SJSA1 (cell line): ENCODE measurements around the gene ARHGEF10L. TPM values are rescaled to one million over a fixed set of nuclear protein-coding genes. Genes with fewer than 3 reads are reported as not detected.
"Not testable (repeated sequence)": the region's sequence is repeated elsewhere in the genome, so short reads cannot be mapped to it uniquely, and the experiment has no call there.

Experiments
- DNase-seq, 2 experiments: peaks; one replicate each; pipeline ENCODE4 v3.0.0-alpha.2; 2015 to 2020; ENCODE audit warnings: low spot score in 2 of 2, low read depth in 1 of 2
- H3K27ac ChIP-seq: fragments of 250-450 bp; sonication (Bioruptor Pico); 2 replicates; pipeline ENCODE4 v1.5.1; 2020; ENCODE audit warnings: mild to moderate bottlenecking, moderate library complexity
- H3K27me3 ChIP-seq: fragments of 250-450 bp; sonication (Bioruptor Pico); replicated peaks from 2 replicates; pipeline ENCODE4 v1.5.1; 2020; ENCODE audit warnings: mild to moderate bottlenecking, moderate library complexity
- H3K36me3 ChIP-seq: fragments of 250-450 bp; sonication (Bioruptor Pico); 2 replicates; pipeline ENCODE4 v1.5.1; 2020; ENCODE audit warnings: mild to moderate bottlenecking
- H3K4me1 ChIP-seq: fragments of 250-450 bp; sonication (Bioruptor Pico); replicated peaks from 2 replicates; pipeline ENCODE4 v1.6.1; 2021; ENCODE audit warnings: mild to moderate bottlenecking
- H3K4me3 ChIP-seq: fragments of 250-450 bp; sonication (Bioruptor Pico); 2 replicates; pipeline ENCODE4 v1.5.1; 2020; ENCODE audit warnings: mild to moderate bottlenecking
- H3K9me3 ChIP-seq: fragments of 250-450 bp; sonication (Bioruptor Pico); replicated peaks from 2 replicates; pipeline ENCODE4 v1.5.1; 2020; ENCODE audit warnings: mild to moderate bottlenecking
- total RNA-seq: library from RNA; depleted of rRNA; stranded (reverse); fragments of >200 nt; shearing (Covaris generic); gene quantifications from 2 replicates; pipeline ENCODE4 v1.2.3, GENCODE V29; 2014

The ARHGEF10L gene
- total RNA-seq, 1 experiment from 2014 or later: 12.8 TPM

GRCh38 chr1:17733661-17734060 is 194.2 kb downstream of the ARHGEF10L start:
- Histone ChIP-seq H3K4me3 (no peak overlapping the region), H3K4me1 (no peaks in the 10 kb centered on the region), H3K27me3 (no peaks in the 10 kb centered on the region), H3K9me3 (no peaks in the 10 kb centered on the region), H3K27ac (no peak overlapping the region), H3K36me3 (no peaks in the 10 kb centered on the region)
- no peak for DNase-seq

DNA sequence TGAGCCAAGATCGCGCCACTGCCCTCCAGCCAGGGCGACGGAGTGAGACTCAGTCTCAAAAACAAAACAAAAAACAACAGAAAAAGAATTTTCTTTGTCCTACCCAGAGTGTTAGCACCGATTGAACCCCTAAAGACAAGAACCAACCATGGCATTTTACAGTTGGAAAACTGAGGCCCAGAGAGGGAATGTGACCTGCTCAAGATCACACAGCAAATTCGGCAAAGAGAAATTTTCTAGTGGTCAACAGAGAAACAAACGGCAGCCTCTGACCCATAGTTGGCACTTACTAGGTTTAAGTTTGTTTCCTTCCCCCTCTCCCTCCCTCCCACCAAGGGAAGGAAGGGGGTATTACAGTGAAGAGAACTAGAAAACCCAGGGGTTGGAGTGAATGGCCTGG is 195.1 kb downstream of the ARHGEF10L start:
- H3K9me3 ChIP-seq: no peaks in the 10 kb centered on the region
- H3K27ac ChIP-seq: no peak overlapping the region
- DNase-seq: no peak

DNA sequence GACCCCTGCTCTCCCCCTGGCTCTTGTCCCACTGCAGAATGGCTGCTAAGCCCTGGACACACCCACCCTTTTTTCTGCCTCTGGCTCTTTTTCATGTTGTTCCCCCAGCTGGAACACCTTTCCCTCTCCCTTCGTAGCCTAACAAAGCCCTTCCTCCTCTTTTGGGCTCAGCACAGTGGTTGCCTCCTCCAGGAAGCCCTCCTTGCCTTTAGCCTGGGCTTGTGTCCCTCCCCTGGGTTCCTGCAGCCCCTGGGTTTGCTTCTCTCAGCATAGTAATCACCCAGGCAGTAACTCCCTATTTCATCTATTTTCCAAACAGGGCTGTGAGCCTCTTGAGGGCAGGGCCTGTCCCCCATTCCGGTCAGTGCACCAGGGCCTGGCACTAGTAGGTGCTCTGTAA is 195.8 kb downstream of the ARHGEF10L start:
- H3K4me3 ChIP-seq: no peak overlapping the region
- H3K27ac ChIP-seq: no peak overlapping the region
- no peaks in the 10 kb centered on the region for H3K27me3 ChIP-seq
- H3K9me3 ChIP-seq: no peaks in the 10 kb centered on the region
- DNase-seq: no peak
- no peaks in the 10 kb centered on the region for H3K36me3 ChIP-seq
- no peaks in the 10 kb centered on the region for H3K4me1 ChIP-seq

More for the DNA sequence above, 195.1 kb downstream of the ARHGEF10L start:
- H3K4me3 ChIP-seq: no peak overlapping the region
- H3K27me3 ChIP-seq: no peaks in the 10 kb centered on the region
- H3K36me3 ChIP-seq: no peaks in the 10 kb centered on the region
- no peaks in the 10 kb centered on the region for H3K4me1 ChIP-seq

- no peak for DNase-seq
- Histone ChIP-seq H3K4me3 (no peak overlapping the region), H3K9me3 (no peaks in the 10 kb centered on the region), H3K27ac (no peak overlapping the region), H3K27me3 (no peaks in the 10 kb centered on the region), H3K36me3 (no peaks in the 10 kb centered on the region), H3K4me1 (no peaks in the 10 kb centered on the region)
These were observed 196.3 kb downstream of the ARHGEF10L start for GRCh38 chr1:17735793-17736192.

DNA sequence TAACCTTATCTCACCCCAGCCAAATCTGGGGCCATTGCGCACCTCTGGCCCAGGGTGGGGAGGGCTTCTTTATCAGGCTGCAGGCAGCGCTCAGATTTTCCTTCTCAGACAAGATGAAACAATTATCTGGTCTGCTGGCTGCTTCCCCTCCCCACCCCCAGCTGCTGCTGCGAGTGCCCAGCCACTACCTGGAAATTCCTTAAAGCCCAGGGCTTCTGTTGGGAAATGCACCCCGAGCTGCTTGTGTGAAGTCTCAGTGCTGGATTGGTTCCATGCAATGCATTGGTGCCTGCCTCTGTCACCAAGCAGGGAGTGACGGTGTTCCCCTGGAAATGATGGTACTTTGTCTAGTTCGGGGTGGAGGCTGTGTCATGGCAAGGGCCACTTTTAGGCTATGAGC is 197.1 kb downstream of the ARHGEF10L start:
- Histone ChIP-seq H3K27me3 (no peaks in the 10 kb centered on the region), H3K36me3 (no peaks in the 10 kb centered on the region), H3K4me3 (no peak overlapping the region), H3K4me1 (no peaks in the 10 kb centered on the region), H3K27ac (no peak overlapping the region), H3K9me3 (no peaks in the 10 kb centered on the region)
- no peak for DNase-seq

DNA sequence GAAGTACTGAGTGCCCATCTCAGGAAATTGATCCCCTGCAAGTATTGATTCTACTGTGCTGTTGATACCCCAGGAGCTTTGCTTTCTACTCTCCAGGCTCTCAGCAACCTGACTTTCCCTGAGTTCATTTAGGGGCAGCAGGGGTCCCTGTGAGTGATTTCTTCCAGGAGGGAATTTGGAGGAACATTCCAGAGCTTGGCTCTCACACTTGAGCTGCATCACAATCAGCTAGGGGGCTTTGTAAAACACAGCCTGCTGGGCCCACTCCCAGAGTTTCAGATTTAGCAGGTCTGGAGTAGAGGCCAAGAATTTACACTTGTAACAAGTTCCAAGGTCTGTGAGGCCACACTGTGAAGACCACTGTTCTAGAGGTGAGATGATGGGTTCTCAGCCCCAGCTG is 199.6 kb downstream of the ARHGEF10L start:
- H3K36me3 ChIP-seq: no peaks in the 10 kb centered on the region
- no peaks in the 10 kb centered on the region for H3K4me1 ChIP-seq
- H3K4me3 ChIP-seq: no peak overlapping the region
- no peak overlapping the region for H3K27ac ChIP-seq
- no peaks in the 10 kb centered on the region for H3K9me3 ChIP-seq
- H3K27me3 ChIP-seq: peaks cover 10% of the 10 kb centered on the region
- no peak for DNase-seq

- Histone ChIP-seq H3K9me3 (no peaks in the 10 kb centered on the region), H3K4me3 (no peak overlapping the region), H3K4me1 (no peaks in the 10 kb centered on the region), H3K27me3 (peaks cover 16% of the 10 kb centered on the region), H3K27ac (no peak overlapping the region), H3K36me3 (no peaks in the 10 kb centered on the region)
- DNase-seq: no peak
These were observed 201.6 kb downstream of the ARHGEF10L start for GRCh38 chr1:17741052-17741451.

GRCh38 chr1:17742583-17742982 is 203.1 kb downstream of the ARHGEF10L start:
- Histone ChIP-seq H3K36me3 (no peaks in the 10 kb centered on the region), H3K27ac (no peak overlapping the region), H3K27me3 (peaks cover 16% of the 10 kb centered on the region), H3K4me3 (no peak overlapping the region), H3K9me3 (no peaks in the 10 kb centered on the region), H3K4me1 (no peaks in the 10 kb centered on the region)
- no peak for DNase-seq

- DNase-seq: no peak
- no peaks in the 10 kb centered on the region for H3K4me1 ChIP-seq
These were observed 203.6 kb downstream of the ARHGEF10L start for GRCh38 chr1:17743008-17743647.

GRCh38 chr1:17743925-17744324 is 204.4 kb downstream of the ARHGEF10L start:
- Histone ChIP-seq H3K9me3 (no peaks in the 10 kb centered on the region), H3K36me3 (no peaks in the 10 kb centered on the region), H3K27ac (no peak overlapping the region), H3K4me3 (no peak overlapping the region), H3K27me3 (peaks cover 16% of the 10 kb centered on the region), H3K4me1 (no peaks in the 10 kb centered on the region)
- DNase-seq: no peak

More at GRCh38 chr1:17743008-17743647, 203.6 kb downstream of the ARHGEF10L start:
- no peak overlapping the region for H3K4me3 ChIP-seq
- peaks cover 16% of the 10 kb centered on the region for H3K27me3 ChIP-seq
- no peak overlapping the region for H3K27ac ChIP-seq
- H3K9me3 ChIP-seq: no peaks in the 10 kb centered on the region
- H3K36me3 ChIP-seq: no peaks in the 10 kb centered on the region

DNA sequence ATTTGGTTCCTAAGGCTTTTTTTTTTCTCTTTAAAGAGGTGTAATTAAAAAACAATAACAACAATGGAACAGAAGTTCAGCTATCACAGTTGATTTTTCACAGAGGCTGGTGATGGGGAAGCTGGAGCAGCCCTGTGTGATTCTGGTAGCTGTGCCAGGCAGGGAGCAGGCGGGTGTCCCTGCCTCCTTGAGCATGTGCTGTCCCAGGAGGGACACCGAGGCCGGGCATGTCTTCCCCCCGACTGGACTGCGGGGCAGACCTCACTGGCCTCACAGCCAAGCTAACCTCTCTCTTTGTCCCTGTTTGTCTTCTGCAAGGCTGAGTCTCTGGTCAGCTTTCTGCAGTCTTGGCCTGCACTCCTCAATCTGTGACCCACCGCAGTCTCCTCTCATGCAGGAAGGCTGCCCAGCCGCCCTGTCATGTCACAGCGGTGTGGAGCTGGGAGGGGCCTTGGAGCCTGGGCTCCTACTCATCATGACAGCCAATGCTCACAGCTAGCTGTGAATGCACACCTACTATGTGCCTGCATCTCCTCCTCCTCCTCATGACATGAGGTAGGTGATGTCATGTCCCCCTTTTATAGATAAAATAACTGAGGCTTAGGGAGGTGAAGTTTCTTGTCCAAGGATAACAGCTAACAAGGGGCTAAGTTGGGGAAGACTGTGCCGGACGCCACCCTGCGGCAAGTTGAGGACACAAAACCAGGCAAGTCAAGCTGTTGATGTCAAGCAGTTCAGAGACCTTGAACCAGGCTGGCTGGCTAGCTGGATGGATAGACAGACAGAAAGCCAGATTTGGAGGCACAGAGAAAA is 205.4 kb downstream of the ARHGEF10L start:
- Histone ChIP-seq H3K36me3 (no peaks in the 10 kb centered on the region), H3K4me1 (no peaks in the 10 kb centered on the region), H3K4me3 (no peak overlapping the region), H3K27ac (no peak overlapping the region), H3K9me3 (no peaks in the 10 kb centered on the region), H3K27me3 (peaks cover 16% of the 10 kb centered on the region)
- DNase-seq: no peak

- Histone ChIP-seq H3K27ac (no peak overlapping the region), H3K4me3 (no peak overlapping the region)
- no peak for DNase-seq
These were observed 206.0 kb downstream of the ARHGEF10L start for GRCh38 chr1:17745479-17745955.

DNA sequence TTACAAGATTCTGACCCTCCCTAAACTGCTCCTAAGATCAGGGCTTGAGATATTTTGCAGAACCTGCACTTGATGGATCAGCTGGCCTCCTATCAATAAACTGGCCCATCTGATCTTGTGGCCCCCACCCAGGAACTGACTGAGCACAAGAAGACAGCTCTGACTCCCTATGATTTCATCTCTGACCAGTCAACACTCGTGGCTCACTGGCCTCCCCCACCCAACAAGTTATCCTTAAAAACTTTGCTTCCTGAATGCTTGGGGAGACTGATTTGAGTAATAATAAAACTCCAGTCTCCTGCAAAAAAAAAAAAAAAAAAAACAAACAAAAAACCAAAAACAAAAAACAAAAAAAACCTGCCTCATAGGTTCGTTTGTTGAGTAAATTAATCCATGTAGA is 206.8 kb downstream of the ARHGEF10L start:
- H3K4me3 ChIP-seq, H3K4me1 ChIP-seq, DNase-seq, H3K27ac ChIP-seq, H3K36me3 ChIP-seq, H3K9me3 ChIP-seq: not testable (repeated sequence)
- peaks cover 16% of the 10 kb centered on the region for H3K27me3 ChIP-seq

More at GRCh38 chr1:17745479-17745955, 206.0 kb downstream of the ARHGEF10L start:
- Histone ChIP-seq H3K36me3 (no peaks in the 10 kb centered on the region), H3K9me3 (no peaks in the 10 kb centered on the region), H3K4me1 (no peaks in the 10 kb centered on the region), H3K27me3 (peaks cover 16% of the 10 kb centered on the region)

- Histone ChIP-seq H3K4me3 (no peak overlapping the region), H3K9me3 (no peaks in the 10 kb centered on the region), H3K27me3 (peaks cover 16% of the 10 kb centered on the region), H3K27ac (no peak overlapping the region), H3K36me3 (no peaks in the 10 kb centered on the region), H3K4me1 (no peaks in the 10 kb centered on the region)
- DNase-seq: no peak
These were observed 207.4 kb downstream of the ARHGEF10L start for GRCh38 chr1:17746920-17747319.
